ENCODE results near the gene BICRAL. TPM values are rescaled to one million over a fixed set of nuclear protein-coding genes. Genes with fewer than 3 reads are reported as not detected.

BICRAL gene
- total and polyA plus RNA-seq, 2 donors (not counting 3 experiments of a cell fraction or from before 2014, with no cell fraction given): 5.6 to 6.8 TPM

- Histone ChIP-seq H3K9me3 (replicated peaks; ENCODE audit: control insufficient read depth, insufficient read depth, low read length) (no peaks in the 10 kb centered on the region), H3K9me1 (replicated peaks; ENCODE audit: control insufficient read depth, extremely low read depth, insufficient read depth, low read length) (no peaks in the 10 kb centered on the region), H3K4me2 (ENCODE audit: insufficient read depth, low read length) (no peak overlapping the region), H3K79me2 (ENCODE audit: control insufficient read depth, insufficient read depth, low read length) (peaks cover 11% of the 10 kb centered on the region), H3K4me3 (replicated peaks in 1 of 3; ENCODE audit: insufficient read depth in 1 of 3, low read depth in 1 of 3, low read length in 3 of 3) (no peak overlapping the region), H3K27ac (ENCODE audit: insufficient read depth, low read depth, low read length) (no peak overlapping the region), H2AFZ (ENCODE audit: low read depth, low read length) (no peak overlapping the region), H3K27me3 (ENCODE audit: control insufficient read depth in 2 of 2, insufficient read depth in 2 of 2, low read length in 2 of 2) (no peaks in the 10 kb centered on the region), H3K9ac (replicated peaks; ENCODE audit: extremely low read depth, insufficient read depth, low read length) (no peak overlapping the region), H3K4me1 (ENCODE audit: control insufficient read depth, extremely low read depth, insufficient read depth, low read length) (no peaks in the 10 kb centered on the region), H4K20me1 (replicated peaks; ENCODE audit: control insufficient read depth, extremely low read depth, insufficient read depth, low read length) (no peaks in the 10 kb centered on the region), H3K36me3 (ENCODE audit: control insufficient read depth in 2 of 2, extremely low read depth in 1 of 2, insufficient read depth in 2 of 2, low read length in 2 of 2) (no peaks in the 10 kb centered on the region)
- dilution Hi-C loops (cut with MboI; ENCODE audit: extremely low pct_ligation_motif_present, low sequenced_read_pairs): no loop called here
- no TSS peak for BruUV-seq (replicated peaks)
- TF ChIP-seq CTCF (IDR thresholded peaks at IDR 0.05; ENCODE audit: extremely low read depth in 1 of 2, insufficient read depth in 1 of 2, low read depth in 1 of 2, low read length in 2 of 2) (no peak), POLR2AphosphoS5 (IDR thresholded peaks at IDR 0.05; ENCODE audit: insufficient read depth, low read depth, low read length) (no peak), FOS (IDR thresholded peaks at IDR 0.05; ENCODE audit: borderline replicate concordance, insufficient read depth, low read length) (no peak), MAX (IDR thresholded peaks at IDR 0.05; ENCODE audit: insufficient read depth, insufficient read length) (no peak), EZH2 (IDR thresholded peaks at IDR 0.05; ENCODE audit: borderline replicate concordance, low read depth, low read length, severe bottlenecking) (no peak), POLR2A (IDR thresholded peaks at IDR 0.05; ENCODE audit: low read depth, low read length) (no peak), GATA2 (IDR thresholded peaks at IDR 0.05; ENCODE audit: insufficient read depth, insufficient read length, low read depth, low read length) (no peak), MYC (IDR thresholded peaks at IDR 0.05; ENCODE audit: low read depth, low read length) (no peak), JUN (IDR thresholded peaks at IDR 0.05; ENCODE audit: borderline replicate concordance, insufficient read depth, insufficient read length, low read depth) (no peak)
- ChIA-PET POLR2A (interaction anchor here (1.0 kb wide), 1 partner anchor 46 kb away, joined by 7 read pairs; the partner anchor contains the start of gene TBCC), CTCF (interaction anchor here (0.8 to 1.0 kb wide), 2 partner anchors 9 to 130 kb away, joined by 3 read pairs; no protein-coding TSS in a partner anchor)
- intact Hi-C loops (cut with micrococcal nuclease): no loop called here
- DNase-seq (ENCODE audit: low read depth, low spot score): no peak
- FAIRE-seq: no peak
Observed at GRCh38 chr6:42791706-42792320, 10.0 kb downstream of the BICRAL start.

Data from endothelial cell of umbilical vein (primary cell).